SK-N-SH treated with all-trans-retinoic acid at 6 μM for 48 hours (cell line): Measurements from ENCODE around the gene ZNF57.

Experiments used
- CSDC2 ChIP-seq: fragments of 250-450 bp; sonication (Bioruptor Pico); IDR thresholded peaks from 2 replicates; pipeline ENCODE4 v1.5.0; 2020; ENCODE audit warnings: mild to moderate bottlenecking, moderate library complexity
- GLIS3 ChIP-seq: fragments of 250-450 bp; sonication (Bioruptor Pico); IDR thresholded peaks from 2 replicates; pipeline ENCODE4 v1.5.0; 2020; ENCODE audit warnings: mild to moderate bottlenecking, moderate library complexity
- ZFP3 ChIP-seq: fragments of 250-450 bp; sonication (Bioruptor Pico); IDR thresholded peaks from 2 replicates; pipeline ENCODE4 v1.5.0; 2020; ENCODE audit warnings: mild to moderate bottlenecking, moderate library complexity
- ZNF8 ChIP-seq: fragments of 450-650 bp; formaldehyde crosslinking; IDR thresholded peaks from 2 replicates; pipeline ENCODE4 v1.5.0; 2020; ENCODE audit warnings: mild to moderate bottlenecking, moderate library complexity
- TF ChIP-seq, protein P1 (sequence below): fragments of 250-450 bp; sonication (Bioruptor Pico); IDR thresholded peaks from 2 replicates; pipeline ENCODE4 v1.5.1; 2021; ENCODE audit warnings: mild to moderate bottlenecking, moderate library complexity
- TF ChIP-seq, protein P2 (sequence below): fragments of 250-450 bp; sonication (Bioruptor Pico); IDR thresholded peaks from 2 replicates; pipeline ENCODE4 v1.5.0; 2020; ENCODE audit warnings: mild to moderate bottlenecking, moderate library complexity

DNA sequence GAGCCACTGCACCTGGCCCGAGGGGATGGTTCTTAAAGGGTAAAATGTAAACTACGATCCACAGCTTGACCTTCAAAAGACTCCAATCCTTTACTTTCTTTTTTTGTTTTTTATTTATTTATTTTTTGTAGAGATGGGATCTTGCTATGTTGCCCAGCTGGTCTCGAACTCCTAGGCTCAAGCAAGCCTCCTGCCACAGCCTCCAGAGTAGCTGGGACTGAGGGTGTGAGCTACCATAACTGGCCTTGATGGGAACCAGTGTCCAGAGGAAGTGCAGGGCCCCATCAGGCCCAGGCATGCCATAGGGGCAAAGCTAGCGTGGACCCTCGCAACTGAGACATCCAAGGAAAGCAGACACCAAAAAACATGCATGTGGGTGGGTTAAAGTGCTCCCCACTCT is 62.4 kb downstream of the ZNF57 start:
- TF ChIP-seq, protein P1, sequence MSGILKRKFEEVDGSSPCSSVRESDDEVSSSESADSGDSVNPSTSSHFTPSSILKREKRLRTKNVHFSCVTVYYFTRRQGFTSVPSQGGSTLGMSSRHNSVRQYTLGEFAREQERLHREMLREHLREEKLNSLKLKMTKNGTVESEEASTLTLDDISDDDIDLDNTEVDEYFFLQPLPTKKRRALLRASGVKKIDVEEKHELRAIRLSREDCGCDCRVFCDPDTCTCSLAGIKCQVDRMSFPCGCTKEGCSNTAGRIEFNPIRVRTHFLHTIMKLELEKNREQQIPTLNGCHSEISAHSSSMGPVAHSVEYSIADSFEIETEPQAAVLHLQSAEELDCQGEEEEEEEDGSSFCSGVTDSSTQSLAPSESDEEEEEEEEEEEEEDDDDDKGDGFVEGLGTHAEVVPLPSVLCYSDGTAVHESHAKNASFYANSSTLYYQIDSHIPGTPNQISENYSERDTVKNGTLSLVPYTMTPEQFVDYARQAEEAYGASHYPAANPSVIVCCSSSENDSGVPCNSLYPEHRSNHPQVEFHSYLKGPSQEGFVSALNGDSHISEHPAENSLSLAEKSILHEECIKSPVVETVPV (CRISPR knock-in tag): no peak
- TF ChIP-seq ZNF8 (CRISPR knock-in tag) (no peak), ZFP3 (no peak), CSDC2 (CRISPR knock-in tag) (no peak), GLIS3 (CRISPR knock-in tag) (no peak)
- TF ChIP-seq, protein P2, sequence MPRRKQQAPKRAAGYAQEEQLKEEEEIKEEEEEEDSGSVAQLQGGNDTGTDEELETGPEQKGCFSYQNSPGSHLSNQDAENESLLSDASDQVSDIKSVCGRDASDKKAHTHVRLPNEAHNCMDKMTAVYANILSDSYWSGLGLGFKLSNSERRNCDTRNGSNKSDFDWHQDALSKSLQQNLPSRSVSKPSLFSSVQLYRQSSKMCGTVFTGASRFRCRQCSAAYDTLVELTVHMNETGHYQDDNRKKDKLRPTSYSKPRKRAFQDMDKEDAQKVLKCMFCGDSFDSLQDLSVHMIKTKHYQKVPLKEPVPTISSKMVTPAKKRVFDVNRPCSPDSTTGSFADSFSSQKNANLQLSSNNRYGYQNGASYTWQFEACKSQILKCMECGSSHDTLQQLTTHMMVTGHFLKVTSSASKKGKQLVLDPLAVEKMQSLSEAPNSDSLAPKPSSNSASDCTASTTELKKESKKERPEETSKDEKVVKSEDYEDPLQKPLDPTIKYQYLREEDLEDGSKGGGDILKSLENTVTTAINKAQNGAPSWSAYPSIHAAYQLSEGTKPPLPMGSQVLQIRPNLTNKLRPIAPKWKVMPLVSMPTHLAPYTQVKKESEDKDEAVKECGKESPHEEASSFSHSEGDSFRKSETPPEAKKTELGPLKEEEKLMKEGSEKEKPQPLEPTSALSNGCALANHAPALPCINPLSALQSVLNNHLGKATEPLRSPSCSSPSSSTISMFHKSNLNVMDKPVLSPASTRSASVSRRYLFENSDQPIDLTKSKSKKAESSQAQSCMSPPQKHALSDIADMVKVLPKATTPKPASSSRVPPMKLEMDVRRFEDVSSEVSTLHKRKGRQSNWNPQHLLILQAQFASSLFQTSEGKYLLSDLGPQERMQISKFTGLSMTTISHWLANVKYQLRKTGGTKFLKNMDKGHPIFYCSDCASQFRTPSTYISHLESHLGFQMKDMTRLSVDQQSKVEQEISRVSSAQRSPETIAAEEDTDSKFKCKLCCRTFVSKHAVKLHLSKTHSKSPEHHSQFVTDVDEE: no peak
